ENCODE measurements around the gene WDR31. TPM values are rescaled to one million over a fixed set of nuclear protein-coding genes. Genes with fewer than 3 reads are reported as not detected.

Gene WDR31
- total RNA-seq, 1 experiment from 2014 or later = 1.7 TPM

DNA sequence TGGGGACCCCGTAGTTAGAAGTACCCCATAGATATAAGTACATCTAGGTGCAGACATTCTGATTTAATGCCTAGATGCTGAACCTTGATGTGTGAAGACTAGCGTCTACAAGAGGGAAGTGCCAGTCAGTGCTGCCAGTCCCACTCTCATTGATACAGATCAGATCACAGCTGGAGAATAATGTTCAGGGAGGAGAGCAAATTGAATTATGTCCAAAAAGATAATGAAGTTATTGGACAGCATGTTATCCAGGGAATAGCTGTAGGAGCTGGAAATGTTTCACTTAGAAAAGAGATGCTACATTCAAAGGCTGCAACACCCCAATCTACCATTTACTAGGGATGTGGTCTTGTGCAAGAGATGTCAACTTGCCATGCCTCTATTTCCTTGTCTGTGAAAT lies 21.0 kb downstream of the WDR31 start:
- intact Hi-C loops (cut with micrococcal nuclease) = no loop called here
- no peaks in the 10 kb centered on the region for H3F3A ChIP-seq (ENCODE audit: low read length, unreplicated experiment)
- H2AFZ ChIP-seq (ENCODE audit: low read length) = no peak overlapping the region
- BruUV-seq (replicated peaks) = no TSS peak
- H3K9ac ChIP-seq (ENCODE audit: low read length) = no peak overlapping the region
- no peak overlapping the region for H3K4me2 ChIP-seq (ENCODE audit: low read length)
- ChIA-PET POLR2A (ENCODE audit: unreplicated experiment) (no interaction called here), CTCF (no interaction called here)
- H3K9me2 ChIP-seq (replicated peaks; ENCODE audit: low read length) = no peaks in the 10 kb centered on the region
- H3K27me3 ChIP-seq (ENCODE audit: low read length) = no peaks in the 10 kb centered on the region
- H3K9me3 ChIP-seq (ENCODE audit: low read length) = no peaks in the 10 kb centered on the region
- DNase-seq = no peak
- no peaks in the 10 kb centered on the region for H3K36me3 ChIP-seq (ENCODE audit: low read depth, low read length)
- H3K79me2 ChIP-seq (ENCODE audit: low read length) = no peaks in the 10 kb centered on the region
- no peak overlapping the region for H3K27ac ChIP-seq (ENCODE audit: low read length)
- no peak for ATAC-seq
- no peak overlapping the region for H3K4me3 ChIP-seq (ENCODE audit: low read length)
- H3K4me1 ChIP-seq (ENCODE audit: insufficient read depth, low read length) = no peaks in the 10 kb centered on the region
- no peak for TF ChIP-seq EZH2phosphoT487 (IDR thresholded peaks at IDR 0.05; ENCODE audit: borderline replicate concordance, low read length)
- TF ChIP-seq, protein P1, sequence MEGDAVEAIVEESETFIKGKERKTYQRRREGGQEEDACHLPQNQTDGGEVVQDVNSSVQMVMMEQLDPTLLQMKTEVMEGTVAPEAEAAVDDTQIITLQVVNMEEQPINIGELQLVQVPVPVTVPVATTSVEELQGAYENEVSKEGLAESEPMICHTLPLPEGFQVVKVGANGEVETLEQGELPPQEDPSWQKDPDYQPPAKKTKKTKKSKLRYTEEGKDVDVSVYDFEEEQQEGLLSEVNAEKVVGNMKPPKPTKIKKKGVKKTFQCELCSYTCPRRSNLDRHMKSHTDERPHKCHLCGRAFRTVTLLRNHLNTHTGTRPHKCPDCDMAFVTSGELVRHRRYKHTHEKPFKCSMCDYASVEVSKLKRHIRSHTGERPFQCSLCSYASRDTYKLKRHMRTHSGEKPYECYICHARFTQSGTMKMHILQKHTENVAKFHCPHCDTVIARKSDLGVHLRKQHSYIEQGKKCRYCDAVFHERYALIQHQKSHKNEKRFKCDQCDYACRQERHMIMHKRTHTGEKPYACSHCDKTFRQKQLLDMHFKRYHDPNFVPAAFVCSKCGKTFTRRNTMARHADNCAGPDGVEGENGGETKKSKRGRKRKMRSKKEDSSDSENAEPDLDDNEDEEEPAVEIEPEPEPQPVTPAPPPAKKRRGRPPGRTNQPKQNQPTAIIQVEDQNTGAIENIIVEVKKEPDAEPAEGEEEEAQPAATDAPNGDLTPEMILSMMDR (conservative IDR thresholded peaks at IDR 0.05; ENCODE audit: low read depth, low read length) = no peak
- no peak for TF ChIP-seq EZH2 (IDR thresholded peaks at IDR 0.05; ENCODE audit: low read length, unreplicated experiment)
- no peaks in the 10 kb centered on the region for H4K20me1 ChIP-seq (ENCODE audit: low read length)

DNA sequence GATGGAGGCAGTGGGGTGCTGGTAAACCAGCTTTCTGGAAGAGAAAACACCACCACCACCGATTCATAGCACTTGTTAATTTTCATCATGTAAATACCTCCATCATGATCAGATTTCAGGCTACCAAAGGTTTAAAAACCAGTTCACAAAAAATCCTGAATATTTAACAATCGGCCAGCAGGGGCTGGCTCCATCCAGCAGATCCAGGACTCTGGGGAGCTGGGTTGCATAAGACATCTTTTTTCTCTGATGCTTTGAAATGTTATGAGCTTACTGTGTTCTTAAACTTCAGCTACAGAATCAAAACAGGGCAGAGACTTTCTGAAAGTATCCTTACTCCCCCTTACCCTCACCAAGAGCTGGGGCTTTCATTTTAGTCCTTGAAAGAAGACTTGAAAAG lies 22.3 kb downstream of the WDR31 start:
- no TSS peak for BruUV-seq (replicated peaks)
- Histone ChIP-seq H3K9ac (ENCODE audit: low read length) (no peak overlapping the region), H3K27me3 (ENCODE audit: low read length) (no peaks in the 10 kb centered on the region), H2AFZ (ENCODE audit: low read length) (no peak overlapping the region), H3K4me3 (ENCODE audit: low read length) (no peak overlapping the region), H3K27ac (ENCODE audit: low read length) (no peak overlapping the region), H3K9me2 (replicated peaks; ENCODE audit: low read length) (no peaks in the 10 kb centered on the region), H3F3A (ENCODE audit: low read length, unreplicated experiment) (no peaks in the 10 kb centered on the region), H3K9me3 (ENCODE audit: low read length) (no peaks in the 10 kb centered on the region), H3K4me1 (ENCODE audit: insufficient read depth, low read length) (no peaks in the 10 kb centered on the region), H3K79me2 (ENCODE audit: low read length) (no peaks in the 10 kb centered on the region), H3K36me3 (ENCODE audit: low read depth, low read length) (no peaks in the 10 kb centered on the region), H3K4me2 (ENCODE audit: low read length) (no peak overlapping the region), H4K20me1 (ENCODE audit: low read length) (no peaks in the 10 kb centered on the region)
- no peak for DNase-seq
- POLR2A ChIA-PET (ENCODE audit: unreplicated experiment) = no interaction called here
- TF ChIP-seq EZH2phosphoT487 (IDR thresholded peaks at IDR 0.05; ENCODE audit: borderline replicate concordance, low read length) (no peak), EZH2 (IDR thresholded peaks at IDR 0.05; ENCODE audit: low read length, unreplicated experiment) (no peak)
- TF ChIP-seq, protein P1 (conservative IDR thresholded peaks at IDR 0.05; ENCODE audit: low read depth, low read length) = 0 out of 2 replicates have a peak, but pooled peaks have one; percentile 30
- ATAC-seq = no peak
- intact Hi-C loops (cut with micrococcal nuclease) = no loop called here
- CTCF ChIA-PET = no interaction called here

DNA sequence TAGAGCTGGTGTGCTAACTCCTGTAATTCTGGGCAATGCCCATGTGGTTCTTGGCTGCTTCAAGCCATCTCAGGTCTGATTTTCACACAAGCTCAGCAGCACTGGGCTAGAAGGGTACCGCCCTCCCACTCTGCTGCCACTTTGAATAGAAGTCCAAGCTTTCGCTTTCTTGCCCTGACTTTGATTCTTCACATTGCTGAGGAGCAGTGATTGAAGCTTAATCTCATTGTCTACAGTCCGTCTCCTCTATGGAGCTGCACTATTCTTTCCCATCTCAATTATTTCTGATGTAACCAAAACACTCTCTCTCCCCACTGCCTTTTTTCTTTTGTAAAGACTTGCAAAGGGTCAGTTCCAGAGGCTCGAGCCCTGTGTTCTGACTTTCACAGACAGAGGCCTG lies 24.0 kb downstream of the WDR31 start:
- CTCF ChIA-PET = no interaction called here
- no peaks in the 10 kb centered on the region for H3K9me2 ChIP-seq (replicated peaks; ENCODE audit: low read length)

More for the DNA sequence above, 24.0 kb downstream of the WDR31 start:
- Histone ChIP-seq H3F3A (ENCODE audit: low read length, unreplicated experiment) (no peaks in the 10 kb centered on the region), H3K9ac (ENCODE audit: low read length) (no peak overlapping the region), H3K27ac (ENCODE audit: low read length) (no peak overlapping the region), H3K27me3 (ENCODE audit: low read length) (no peaks in the 10 kb centered on the region), H4K20me1 (ENCODE audit: low read length) (no peaks in the 10 kb centered on the region), H3K79me2 (ENCODE audit: low read length) (no peaks in the 10 kb centered on the region), H2AFZ (ENCODE audit: low read length) (no peak overlapping the region), H3K4me3 (ENCODE audit: low read length) (no peak overlapping the region), H3K4me1 (ENCODE audit: insufficient read depth, low read length) (no peaks in the 10 kb centered on the region), H3K4me2 (ENCODE audit: low read length) (no peak overlapping the region), H3K9me3 (ENCODE audit: low read length) (no peaks in the 10 kb centered on the region), H3K36me3 (ENCODE audit: low read depth, low read length) (no peaks in the 10 kb centered on the region)
- POLR2A ChIA-PET (ENCODE audit: unreplicated experiment) = no interaction called here
- TF ChIP-seq EZH2 (IDR thresholded peaks at IDR 0.05; ENCODE audit: low read length, unreplicated experiment) (no peak), EZH2phosphoT487 (IDR thresholded peaks at IDR 0.05; ENCODE audit: borderline replicate concordance, low read length) (no peak)
- TF ChIP-seq, protein P1 (conservative IDR thresholded peaks at IDR 0.05; ENCODE audit: low read depth, low read length) = no peak
- no peak for DNase-seq
- no peak for ATAC-seq
- intact Hi-C loops (cut with micrococcal nuclease) = no loop called here
- BruUV-seq (replicated peaks) = no TSS peak
